Neuronal stem cell (in vitro differentiated cells): ENCODE data around the gene AKR1C8.
"Not testable (repeated sequence)": the region's sequence is repeated elsewhere in the genome, so short reads cannot be mapped to it uniquely, and the experiment has no call there.

Source experiments
- DNase-seq: peaks from one replicate; pipeline ENCODE4 v3.0.0-alpha.2; 2013; ENCODE audit warnings: low spot score
- H2AFZ ChIP-seq: one replicate; pipeline ENCODE4 v1.6.1; 2013; ENCODE audit warnings: mild to moderate bottlenecking, low read length, inconsistent platforms
- H2AK5ac ChIP-seq: 2 replicates; pipeline ENCODE4 v1.6.1; 2013; ENCODE audit warnings: low read depth, mild to moderate bottlenecking, inconsistent platforms, low read length, moderate library complexity, mixed read lengths
- H2BK120ac ChIP-seq: 2 replicates; pipeline ENCODE4 v1.6.1; 2013; ENCODE audit warnings: low read depth, mild to moderate bottlenecking, inconsistent platforms, low read length, moderate library complexity, mixed read lengths
- H2BK12ac ChIP-seq: one replicate; pipeline ENCODE4 v1.6.1; 2013; ENCODE audit warnings: low read length, inconsistent platforms
- H2BK15ac ChIP-seq: 2 replicates; pipeline ENCODE4 v1.6.1; 2013; ENCODE audit warnings: mild to moderate bottlenecking, low read length, inconsistent platforms, mixed read lengths
- H2BK5ac ChIP-seq: one replicate; pipeline ENCODE4 v1.6.1; 2013; ENCODE audit warnings: inconsistent platforms, mild to moderate bottlenecking, low read length, moderate library complexity
- H3K14ac ChIP-seq: one replicate; pipeline ENCODE4 v1.6.1; 2013; ENCODE audit warnings: low read length, inconsistent platforms
- H3K18ac ChIP-seq: 2 replicates; pipeline ENCODE4 v1.6.1; 2013; ENCODE audit warnings: low read length, inconsistent platforms
- H3K23ac ChIP-seq: 2 replicates; pipeline ENCODE4 v1.6.1; 2013; ENCODE audit warnings: low read depth, mild to moderate bottlenecking, mixed read lengths, low read length, inconsistent platforms; ENCODE audit not compliant: poor library complexity
- H3K27ac ChIP-seq: replicated peaks from 3 replicates; pipeline ENCODE4 v1.5.1; 2013; ENCODE audit warnings: low read length, inconsistent platforms
- H3K27me3 ChIP-seq, 3 experiments: 2 replicates each; pipeline ENCODE4 v1.6.1; 2013; ENCODE audit warnings: low read length in 3 of 3, mild to moderate bottlenecking in 2 of 3, inconsistent platforms in 1 of 3, low read depth in 1 of 3, mixed read lengths in 1 of 3, moderate library complexity in 1 of 3; ENCODE audit not compliant: control insufficient read depth in 3 of 3, insufficient read depth in 3 of 3
- H3K36me3 ChIP-seq, 2 donors: replicated peaks in 1 of 2; 2 replicates each; pipeline ENCODE4 v1.6.1; 2013; ENCODE audit warnings: low read length in 2 of 2; ENCODE audit not compliant: control insufficient read depth in 2 of 2, insufficient read depth in 2 of 2
- H3K4ac ChIP-seq: 2 replicates; pipeline ENCODE4 v1.6.1; 2013; ENCODE audit warnings: inconsistent platforms, mild to moderate bottlenecking, low read length, moderate library complexity
- H3K4me1 ChIP-seq, 2 donors: 1 replicate in 1 of 2; 2 replicates in 1 of 2; pipeline ENCODE4 v1.6.1; 2013; ENCODE audit warnings: low read length in 2 of 2, low read depth in 1 of 2; ENCODE audit not compliant: control insufficient read depth in 2 of 2, insufficient read depth in 1 of 2
- H3K4me2 ChIP-seq: one replicate; pipeline ENCODE4 v1.6.1; 2013; ENCODE audit warnings: mild to moderate bottlenecking, low read length, inconsistent platforms; ENCODE audit not compliant: insufficient read depth, poor library complexity, severe bottlenecking
- H3K4me3 ChIP-seq, 2 donors: 2 replicates each; pipeline ENCODE4 v1.5.1; 2013; ENCODE audit warnings: low read length in 2 of 2, mild to moderate bottlenecking in 2 of 2, inconsistent platforms in 1 of 2, moderate library complexity in 1 of 2
- H3K79me1 ChIP-seq: one replicate; pipeline ENCODE4 v1.6.1; 2013; ENCODE audit warnings: low read depth, mild to moderate bottlenecking, inconsistent platforms, low read length, moderate library complexity
- H3K9ac ChIP-seq: one replicate; pipeline ENCODE4 v1.6.1; 2013; ENCODE audit warnings: mild to moderate bottlenecking, low read depth, low read length, inconsistent platforms; ENCODE audit not compliant: poor library complexity
- H3K9me3 ChIP-seq, 2 donors: replicated peaks in 1 of 2; 2 replicates each; pipeline versions ENCODE3 to v1.6.1; 2013; ENCODE audit warnings: low read length in 2 of 2, mild to moderate bottlenecking in 2 of 2, inconsistent platforms in 1 of 2, low read depth in 1 of 2, mixed read lengths in 1 of 2, moderate library complexity in 1 of 2; ENCODE audit not compliant: control insufficient read depth in 2 of 2, insufficient read depth in 1 of 2
- H4K8ac ChIP-seq: one replicate; pipeline ENCODE4 v1.6.1; 2013; ENCODE audit warnings: low read depth, mild to moderate bottlenecking, inconsistent platforms, low read length, moderate library complexity
- H4K91ac ChIP-seq: one replicate; pipeline ENCODE4 v1.6.1; 2013; ENCODE audit warnings: low read length, low read depth, mild to moderate bottlenecking, inconsistent platforms; ENCODE audit not compliant: poor library complexity
- WGBS, 2 donors: extraction: QIAGEN DNeasy Blood & Tissue Kit; methylation state at CpG; one replicate each; pipeline ENCODE4 v1.1.7; 2013; ENCODE audit warnings: missing lambda C conversion rate in 2 of 2, mixed read lengths in 1 of 2; ENCODE audit not compliant: insufficient read length in 2 of 2, insufficient replicate concordance in 1 of 2; ENCODE audit errors: extremely low coverage in 2 of 2; 5-methylcytosine and 5-hydroxymethylcytosine counted together

The AKR1C8 gene

GRCh38 chr10:5210261-5210660, 25.3 kb upstream of the AKR1C8 start:
- no CpG with 5 or more reads among the region's 1 CpG for WGBS, 2 donors
- not testable (repeated sequence) for H2BK5ac ChIP-seq, H2BK120ac ChIP-seq, H3K36me3 ChIP-seq, H2AK5ac ChIP-seq, H2AFZ ChIP-seq, H4K8ac ChIP-seq, H3K4me1 ChIP-seq, H3K23ac ChIP-seq, H3K4me3 ChIP-seq, H3K27me3 ChIP-seq, H3K9me3 ChIP-seq, H2BK15ac ChIP-seq, H3K27ac ChIP-seq, H3K4me2 ChIP-seq, H3K14ac ChIP-seq, H3K79me1 ChIP-seq, H4K91ac ChIP-seq, H2BK12ac ChIP-seq, H3K4ac ChIP-seq, H3K18ac ChIP-seq, H3K9ac ChIP-seq, DNase-seq

GRCh38 chr10:5209776-5210175, 24.8 kb upstream of the AKR1C8 start:
- H4K8ac ChIP-seq, H2AFZ ChIP-seq, H3K4me1 ChIP-seq, H3K18ac ChIP-seq, H2AK5ac ChIP-seq, H3K4me3 ChIP-seq, DNase-seq, H2BK12ac ChIP-seq, H3K4ac ChIP-seq, H3K36me3 ChIP-seq, H3K9me3 ChIP-seq, H3K4me2 ChIP-seq, H3K79me1 ChIP-seq, H3K9ac ChIP-seq, H3K23ac ChIP-seq, H2BK120ac ChIP-seq, H3K14ac ChIP-seq, H2BK5ac ChIP-seq, H3K27ac ChIP-seq, H3K27me3 ChIP-seq, H4K91ac ChIP-seq, H2BK15ac ChIP-seq: not testable (repeated sequence)
- WGBS, 2 donors = no CpG with 5 or more reads among the region's 1 CpG

- no peak overlapping the region for H2BK15ac ChIP-seq
- no peak overlapping the region for H3K18ac ChIP-seq
- no peak overlapping the region for H2BK12ac ChIP-seq
- no peaks in the 10 kb centered on the region for H3K36me3 ChIP-seq
- H3K9me3 ChIP-seq = no peaks in the 10 kb centered on the region
- no peak overlapping the region for H3K4ac ChIP-seq
- H3K79me1 ChIP-seq = no peaks in the 10 kb centered on the region
- H3K14ac ChIP-seq = no peak overlapping the region
- DNase-seq = no peak
- no peak overlapping the region for H2AFZ ChIP-seq
- H3K9ac ChIP-seq = no peak overlapping the region
- no peak overlapping the region for H3K27ac ChIP-seq
- no peaks in the 10 kb centered on the region for H3K4me1 ChIP-seq
- no peak overlapping the region for H3K23ac ChIP-seq
- H2AK5ac ChIP-seq = no peak overlapping the region
- no peak overlapping the region for H4K8ac ChIP-seq
- no peak overlapping the region for H4K91ac ChIP-seq
- no peak overlapping the region for H2BK5ac ChIP-seq
- H3K27me3 ChIP-seq = no peaks in the 10 kb centered on the region
- WGBS, 2 donors = no CpG with 5 or more reads among the region's 6 CpGs
- H3K4me3 ChIP-seq = no peak overlapping the region
- no peak overlapping the region for H3K4me2 ChIP-seq
- H2BK120ac ChIP-seq = no peak overlapping the region
These were observed 21.8 kb upstream of the AKR1C8 start for GRCh38 chr10:5206799-5207198.

- no CpG with 5 or more reads among the region's 8 CpGs for WGBS, 2 donors
- H2BK12ac ChIP-seq = no peak overlapping the region
- no peak overlapping the region for H3K4me3 ChIP-seq
- no peaks in the 10 kb centered on the region for H3K4me1 ChIP-seq
- H3K27me3 ChIP-seq = no peaks in the 10 kb centered on the region
- H2AK5ac ChIP-seq = no peak overlapping the region
- no peak overlapping the region for H3K4me2 ChIP-seq
- H3K14ac ChIP-seq = no peak overlapping the region
- H3K27ac ChIP-seq = no peak overlapping the region
- H2BK15ac ChIP-seq = no peak overlapping the region
- no peak overlapping the region for H3K23ac ChIP-seq
- H3K9me3 ChIP-seq = no peaks in the 10 kb centered on the region
- no peak overlapping the region for H3K18ac ChIP-seq
- no peak for DNase-seq
- no peak overlapping the region for H2BK120ac ChIP-seq
- H3K79me1 ChIP-seq = no peaks in the 10 kb centered on the region
- H2BK5ac ChIP-seq = no peak overlapping the region
- no peaks in the 10 kb centered on the region for H3K36me3 ChIP-seq
- H3K4ac ChIP-seq = no peak overlapping the region
- H4K8ac ChIP-seq = no peak overlapping the region
- no peak overlapping the region for H2AFZ ChIP-seq
- H4K91ac ChIP-seq = no peak overlapping the region
- H3K9ac ChIP-seq = no peak overlapping the region
These were observed 14.4 kb upstream of the AKR1C8 start for GRCh38 chr10:5199398-5199797.
